ENCODE measurements around the gene RTCA. TPM values are rescaled to one million over a fixed set of nuclear protein-coding genes. Genes with fewer than 3 reads are reported as not detected.
"Not testable (repeated sequence)": the region's sequence is repeated elsewhere in the genome, so short reads cannot be mapped to it uniquely, and the experiment has no call there.

RTCA gene
- total and polyA plus RNA-seq, 5 donors = 27.8 to 39.8 (median 32.0) TPM

DNA sequence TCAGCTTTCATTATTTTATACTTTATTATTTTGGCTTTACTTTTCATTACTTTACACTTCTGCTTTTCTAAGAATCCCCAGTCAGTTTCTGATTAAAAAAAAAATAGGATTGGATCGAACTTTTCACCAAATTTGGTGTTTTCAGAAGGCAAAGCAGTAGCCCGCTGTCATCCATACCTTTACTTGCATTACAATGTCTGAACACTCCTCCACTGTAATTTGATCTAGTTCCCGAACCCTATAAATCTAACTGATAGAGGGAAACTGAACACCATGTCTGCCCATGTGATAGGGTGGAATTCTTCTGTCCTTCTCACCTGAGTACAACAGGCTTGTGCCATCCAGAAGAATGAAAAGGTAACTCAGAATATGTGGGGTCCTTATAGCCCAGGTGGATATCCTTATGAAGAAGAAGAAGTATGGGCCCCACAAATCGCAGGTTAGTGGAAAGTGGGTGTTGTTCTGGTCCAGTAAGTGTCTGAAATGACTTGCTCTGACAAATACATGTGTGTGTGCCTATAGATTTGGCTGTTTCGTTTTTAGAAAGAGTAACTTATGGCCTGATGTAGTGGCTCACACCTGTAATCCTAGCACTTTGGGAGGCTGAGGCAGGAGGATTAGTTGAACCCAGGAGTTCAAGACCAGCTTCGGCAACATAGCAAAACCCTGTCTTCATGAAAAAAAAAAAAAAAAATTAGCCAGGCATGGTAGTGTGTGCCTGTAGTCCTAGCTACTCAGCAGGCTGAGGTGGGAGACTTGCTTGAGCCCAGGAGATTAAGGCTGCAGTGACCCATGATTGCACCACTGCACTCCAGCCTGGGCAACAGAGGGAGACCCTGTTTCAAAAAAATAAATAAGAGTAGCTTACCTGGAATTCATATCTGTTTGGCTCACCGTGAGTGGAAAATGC is 59.7 kb downstream of the RTCA start:
- Histone ChIP-seq H3K9me3 (ENCODE audit: control insufficient read depth, low read length) (no peaks in the 10 kb centered on the region), H3K4me3 (ENCODE audit: low read length) (no peak overlapping the region), H3K27me3 (ENCODE audit: control insufficient read depth, insufficient read depth) (no peaks in the 10 kb centered on the region), H3K4me1 (ENCODE audit: control insufficient read depth, insufficient read depth, low read length) (no peaks in the 10 kb centered on the region), H3K27ac (ENCODE audit: low read length) (no peak overlapping the region)
- ATAC-seq = no peak
- intact Hi-C loops (cut with DNase I) = no loop called here
- WGBS = 84% methylated on average over 7 of the region's 7 CpGs
- DNase-seq = no peak

- H3K27ac ChIP-seq (ENCODE audit: low read length); intact Hi-C loops (cut with DNase I); ATAC-seq; H3K4me3 ChIP-seq (ENCODE audit: low read length); H3K4me1 ChIP-seq (ENCODE audit: control insufficient read depth, insufficient read depth, low read length); DNase-seq; H3K9me3 ChIP-seq (ENCODE audit: control insufficient read depth, low read length); H3K27me3 ChIP-seq (ENCODE audit: control insufficient read depth, insufficient read depth): not testable (repeated sequence)
- 91% methylated on average over 1 of the region's 1 CpG for WGBS
Measured at GRCh38 chr1:100326325-100326670, 60.3 kb downstream of the RTCA start.

- H3K27ac ChIP-seq (ENCODE audit: low read length) = no peak overlapping the region
- DNase-seq (no peak), ATAC-seq (no peak)
- intact Hi-C loops (cut with DNase I) = no loop called here
- WGBS = 62% methylated on average over 1 of the region's 1 CpG
- no peaks in the 10 kb centered on the region for H3K27me3 ChIP-seq (ENCODE audit: control insufficient read depth, insufficient read depth)
- no peaks in the 10 kb centered on the region for H3K4me1 ChIP-seq (ENCODE audit: control insufficient read depth, insufficient read depth, low read length)
- H3K4me3 ChIP-seq (ENCODE audit: low read length) = no peak overlapping the region
- H3K9me3 ChIP-seq (ENCODE audit: control insufficient read depth, low read length) = no peaks in the 10 kb centered on the region
Measured at GRCh38 chr1:100328133-100328532, 62.1 kb downstream of the RTCA start.

DNA sequence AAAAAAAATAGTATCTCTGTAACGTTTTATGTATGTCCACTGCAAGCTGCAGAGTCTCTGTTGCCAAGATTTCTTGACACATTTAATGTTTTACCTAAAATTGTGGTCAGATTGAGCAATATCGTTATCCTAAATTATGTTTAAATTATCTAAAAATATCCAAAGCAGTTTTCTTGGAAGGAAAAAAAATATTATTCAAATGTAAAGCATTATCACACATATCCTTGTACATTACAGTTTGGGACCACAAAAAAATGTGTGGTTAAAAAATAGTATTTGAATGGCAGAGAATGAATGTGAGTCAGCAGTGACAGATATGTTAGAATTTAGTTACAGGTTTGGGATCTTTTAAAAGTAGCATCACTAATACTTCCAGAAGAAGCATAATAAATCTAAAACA is 65.1 kb downstream of the RTCA start:
- H3K4me1 ChIP-seq (ENCODE audit: control insufficient read depth, insufficient read depth, low read length); H3K27me3 ChIP-seq (ENCODE audit: control insufficient read depth, insufficient read depth); ATAC-seq; H3K4me3 ChIP-seq (ENCODE audit: low read length); intact Hi-C loops (cut with DNase I); H3K9me3 ChIP-seq (ENCODE audit: control insufficient read depth, low read length); DNase-seq; H3K27ac ChIP-seq (ENCODE audit: low read length): not testable (repeated sequence)
- WGBS = 49% methylated on average over 2 of the region's 2 CpGs

- H3K4me1 ChIP-seq (ENCODE audit: control insufficient read depth, insufficient read depth, low read length) = no peaks in the 10 kb centered on the region
- H3K27me3 ChIP-seq (ENCODE audit: control insufficient read depth, insufficient read depth) = no peaks in the 10 kb centered on the region
- H3K4me3 ChIP-seq (ENCODE audit: low read length) = no peak overlapping the region
- ATAC-seq (no peak), DNase-seq (no peak)
- intact Hi-C loops (cut with DNase I) = no loop called here
- H3K27ac ChIP-seq (ENCODE audit: low read length) = no peak overlapping the region
- 95% methylated on average over 9 of the region's 9 CpGs for WGBS
- no peaks in the 10 kb centered on the region for H3K9me3 ChIP-seq (ENCODE audit: control insufficient read depth, low read length)
Measured at GRCh38 chr1:100332331-100332730, 66.3 kb downstream of the RTCA start.

DNA sequence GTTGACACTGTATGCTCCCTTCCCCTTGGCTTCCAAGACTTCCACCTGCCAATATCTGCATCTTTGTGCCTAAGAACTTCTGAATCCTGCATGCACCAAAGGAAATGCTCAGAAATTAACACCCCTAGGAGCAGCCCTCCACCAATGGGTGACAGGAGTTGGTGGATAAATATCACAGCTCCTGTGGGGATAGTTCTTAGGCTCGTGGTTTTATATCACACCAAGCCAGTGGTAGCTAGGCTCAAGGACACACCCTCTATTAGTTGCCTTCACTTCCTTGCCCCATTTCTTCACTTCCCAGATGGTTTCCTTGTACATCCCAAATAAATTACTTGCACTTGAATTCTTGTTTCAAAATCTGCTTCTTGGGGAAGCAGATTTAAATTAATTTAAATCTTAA is 69.4 kb downstream of the RTCA start:
- no peak for ATAC-seq
- no peaks in the 10 kb centered on the region for H3K27me3 ChIP-seq (ENCODE audit: control insufficient read depth, insufficient read depth)
- intact Hi-C loops (cut with DNase I) = no loop called here
- no peak overlapping the region for H3K27ac ChIP-seq (ENCODE audit: low read length)
- WGBS = 56% methylated on average over 1 of the region's 1 CpG
- H3K9me3 ChIP-seq (ENCODE audit: control insufficient read depth, low read length) = no peaks in the 10 kb centered on the region
- no peaks in the 10 kb centered on the region for H3K4me1 ChIP-seq (ENCODE audit: control insufficient read depth, insufficient read depth, low read length)
- no peak overlapping the region for H3K4me3 ChIP-seq (ENCODE audit: low read length)
- DNase-seq = no peak

DNA sequence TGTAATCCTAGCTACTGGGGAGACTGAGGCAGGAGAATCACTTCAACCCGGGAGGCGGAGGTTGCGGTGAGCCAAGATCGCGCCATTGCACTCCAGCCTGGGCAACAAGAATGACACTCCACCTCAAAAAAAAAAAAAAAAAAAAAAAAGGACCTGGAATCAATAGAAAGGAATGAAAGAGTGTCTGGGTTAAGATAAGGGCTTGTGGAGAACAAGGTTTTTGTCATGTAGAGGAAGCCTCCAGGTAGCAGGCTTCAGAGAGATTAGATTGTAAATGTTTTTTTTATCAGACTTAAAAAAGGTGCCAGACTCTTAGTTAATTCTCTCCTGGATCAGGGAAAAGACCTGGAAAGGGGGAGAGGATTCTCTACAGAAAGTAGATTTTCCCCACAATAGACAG is 71.9 kb downstream of the RTCA start:
- 92% methylated on average over 5 of the region's 5 CpGs for WGBS
- not testable (repeated sequence) for ATAC-seq; H3K9me3 ChIP-seq (ENCODE audit: control insufficient read depth, low read length); H3K4me1 ChIP-seq (ENCODE audit: control insufficient read depth, insufficient read depth, low read length); H3K4me3 ChIP-seq (ENCODE audit: low read length); DNase-seq; H3K27me3 ChIP-seq (ENCODE audit: control insufficient read depth, insufficient read depth); H3K27ac ChIP-seq (ENCODE audit: low read length)
- intact Hi-C loops (cut with DNase I) = loop anchor here in 1 of 4 donors (2.0 kb wide), 1 partner anchor 31 kb away; no protein-coding TSS in a partner anchor

GRCh38 chr1:100339735-100340134 is 73.7 kb downstream of the RTCA start:
- not testable (repeated sequence) for H3K27me3 ChIP-seq (ENCODE audit: control insufficient read depth, insufficient read depth); DNase-seq; H3K27ac ChIP-seq (ENCODE audit: low read length); ATAC-seq; H3K4me1 ChIP-seq (ENCODE audit: control insufficient read depth, insufficient read depth, low read length); H3K4me3 ChIP-seq (ENCODE audit: low read length); H3K9me3 ChIP-seq (ENCODE audit: control insufficient read depth, low read length)
- intact Hi-C loops (cut with DNase I) = loop anchor here in 1 of 4 donors (2.0 to 10.0 kb wide), 2 partner anchors 33 to 65 kb away; no protein-coding TSS in a partner anchor
- 89% methylated on average over 6 of the region's 6 CpGs for WGBS

DNA sequence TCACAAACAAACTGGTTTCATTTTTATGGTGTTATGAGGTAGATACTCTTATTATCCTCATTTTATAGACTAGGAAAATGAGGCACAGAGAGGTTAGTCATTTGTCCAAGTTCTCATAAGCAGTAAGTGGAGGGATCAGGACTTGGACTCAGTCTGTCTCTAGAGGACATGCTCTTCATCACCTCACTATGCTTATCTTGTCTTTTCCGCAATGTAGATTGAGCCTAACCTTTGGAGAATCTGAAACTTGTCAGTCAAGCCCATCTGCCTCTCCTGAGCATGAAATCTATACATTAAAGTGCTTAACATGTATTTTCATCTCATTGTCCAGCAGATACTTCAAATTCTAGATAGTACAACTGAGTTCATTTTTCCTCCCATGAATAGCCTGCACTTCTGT is 74.5 kb downstream of the RTCA start:
- intact Hi-C loops (cut with DNase I) = loop anchor here in 1 of 4 donors (10.0 kb wide), 1 partner anchor 66 kb away; no protein-coding TSS in a partner anchor
- Histone ChIP-seq H3K9me3 (ENCODE audit: control insufficient read depth, low read length) (no peaks in the 10 kb centered on the region), H3K4me3 (ENCODE audit: low read length) (no peak overlapping the region), H3K4me1 (ENCODE audit: control insufficient read depth, insufficient read depth, low read length) (no peaks in the 10 kb centered on the region), H3K27me3 (ENCODE audit: control insufficient read depth, insufficient read depth) (no peaks in the 10 kb centered on the region), H3K27ac (ENCODE audit: low read length) (no peak overlapping the region)
- WGBS = 73% methylated on average over 1 of the region's 1 CpG
- DNase-seq (no peak), ATAC-seq (no peak)

DNA sequence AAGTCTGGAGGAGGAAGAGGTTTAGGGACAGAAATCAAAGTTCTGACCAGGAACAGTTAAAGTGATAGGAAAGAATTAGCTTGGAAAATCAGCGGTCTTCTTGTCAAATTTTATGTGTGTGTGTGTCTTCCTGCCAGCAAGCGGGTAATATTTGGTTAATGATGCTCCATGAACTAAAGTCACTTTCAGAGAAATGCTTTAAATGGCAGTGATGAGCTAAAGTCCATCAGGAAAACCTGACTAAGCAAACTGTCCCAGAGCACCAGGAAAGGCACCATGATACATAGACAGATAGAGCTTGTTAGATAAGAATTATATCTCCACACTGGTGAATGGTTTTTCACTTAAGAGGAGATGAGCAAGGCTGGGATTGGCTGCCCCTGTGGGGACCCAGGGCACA is 76.3 kb downstream of the RTCA start:
- intact Hi-C loops (cut with DNase I) = loop anchor here in 1 of 4 donors (10.0 kb wide), 1 partner anchor 68 kb away; no protein-coding TSS in a partner anchor
- 84% methylated on average over 2 of the region's 2 CpGs for WGBS
- Histone ChIP-seq H3K9me3 (ENCODE audit: control insufficient read depth, low read length) (no peaks in the 10 kb centered on the region), H3K4me1 (ENCODE audit: control insufficient read depth, insufficient read depth, low read length) (no peaks in the 10 kb centered on the region), H3K4me3 (ENCODE audit: low read length) (no peak overlapping the region), H3K27me3 (ENCODE audit: control insufficient read depth, insufficient read depth) (no peaks in the 10 kb centered on the region), H3K27ac (ENCODE audit: low read length) (no peak overlapping the region)
- ATAC-seq (no peak), DNase-seq (no peak)
